ENCODE data around the gene WEE1.
A peak's percentile ranks its signal among the peaks of the same experiment; 100 is the strongest.

Gene WEE1

DNA sequence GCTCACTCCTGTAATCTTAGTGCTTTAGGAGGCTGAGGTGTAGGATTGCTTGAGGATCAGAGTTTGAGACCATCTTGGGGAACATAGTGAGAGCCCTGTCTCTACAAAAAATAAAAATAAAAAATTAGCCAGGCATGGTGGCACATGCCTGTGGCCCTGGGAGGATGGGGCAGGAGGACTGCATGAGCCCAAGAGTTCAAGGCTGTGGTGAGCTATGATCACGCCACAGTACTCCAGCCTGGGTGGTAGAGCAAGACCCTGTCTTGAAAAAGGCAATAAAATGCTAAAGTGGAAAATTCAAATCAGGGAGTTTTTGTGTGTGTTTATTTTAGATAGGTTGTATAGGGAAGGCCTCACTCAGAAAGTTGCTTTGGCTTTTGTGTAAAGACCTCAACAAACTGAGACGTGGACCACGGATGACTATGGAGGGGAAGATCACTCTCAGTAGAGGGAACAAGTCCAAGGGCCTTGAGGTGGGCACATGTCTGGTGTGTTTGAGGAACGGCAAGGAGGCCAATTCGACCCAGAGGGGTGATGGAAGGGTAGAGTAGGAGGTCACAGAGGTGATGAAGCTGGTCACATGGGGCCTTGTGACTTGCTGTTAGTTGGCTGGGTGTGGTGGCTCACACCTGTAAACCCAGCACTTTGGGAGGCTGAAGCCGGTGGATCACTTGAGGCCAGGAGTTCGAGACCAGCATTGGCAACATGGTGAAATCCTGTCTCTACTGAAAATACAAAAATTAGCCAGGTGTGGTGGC, 35.7 kb downstream of the WEE1 start:
- TF ChIP-seq FOXP2 (optimal IDR thresholded peaks at IDR 0.05; ENCODE audit: borderline replicate concordance, extremely low read depth, extremely low read length, insufficient read depth) (no peak), POLR2AphosphoS5 (IDR thresholded peaks at IDR 0.05; ENCODE audit: low read depth, low read length) (no peak), TAF1 (IDR thresholded peaks at IDR 0.05; ENCODE audit: borderline replicate concordance, insufficient read depth, low read length) (no peak), SIN3A (IDR thresholded peaks at IDR 0.05; ENCODE audit: borderline replicate concordance, insufficient read depth, low read length) (no peak), REST (IDR thresholded peaks at IDR 0.05; ENCODE audit: insufficient read depth in 1 of 2, low read depth in 2 of 2, low read length in 2 of 2) (no peak)

- TF ChIP-seq TAF1 (IDR thresholded peaks at IDR 0.05; ENCODE audit: borderline replicate concordance, insufficient read depth, low read length) (no peak), POLR2AphosphoS5 (IDR thresholded peaks at IDR 0.05; ENCODE audit: low read depth, low read length) (no peak), FOXP2 (optimal IDR thresholded peaks at IDR 0.05; ENCODE audit: borderline replicate concordance, extremely low read depth, extremely low read length, insufficient read depth) (no peak)
These were observed 36.4 kb downstream of the WEE1 start for GRCh38 chr11:9609841-9610240.

DNA sequence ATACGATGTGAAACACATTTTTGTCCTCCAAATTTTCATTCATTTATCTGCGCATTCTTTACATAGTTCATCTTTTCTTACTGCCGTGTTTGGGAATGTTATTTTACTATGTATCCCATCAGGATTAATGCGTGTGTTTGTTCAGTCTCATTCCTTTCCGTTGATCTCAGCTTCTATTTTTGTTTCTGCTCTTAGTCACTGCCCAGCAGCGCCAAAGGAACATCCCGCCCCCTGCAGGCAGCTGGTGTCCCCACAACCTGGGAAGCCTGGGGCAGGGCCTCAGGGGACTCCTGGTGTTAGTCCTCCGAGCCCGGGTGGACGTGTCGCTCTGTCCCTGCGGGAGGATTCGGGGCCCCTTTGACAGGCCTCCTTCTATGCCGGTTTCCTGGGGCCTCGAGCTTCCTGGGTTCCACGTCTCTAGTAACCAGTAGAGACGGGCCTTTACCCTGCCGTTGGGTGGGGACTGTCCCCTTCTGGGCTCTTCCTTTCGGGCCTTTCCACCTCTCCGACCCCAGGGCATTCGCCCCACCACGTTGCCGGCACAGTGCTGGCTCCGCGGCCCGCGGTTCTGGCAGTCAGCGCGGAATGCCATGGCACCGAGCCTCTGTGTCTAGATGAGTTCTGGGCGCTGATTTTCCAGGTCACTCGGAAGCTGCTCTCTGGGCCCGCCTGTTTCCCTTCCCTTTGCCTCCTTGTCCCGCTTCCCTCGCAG, 39.8 kb downstream of the WEE1 start:
- peak; percentile 75; the same call in 1 of the 2 replicates for TF ChIP-seq SIN3A (IDR thresholded peaks at IDR 0.05; ENCODE audit: borderline replicate concordance, insufficient read depth, low read length)
- TF ChIP-seq TAF1 (IDR thresholded peaks at IDR 0.05; ENCODE audit: borderline replicate concordance, insufficient read depth, low read length), result no peak
- TF ChIP-seq REST (IDR thresholded peaks at IDR 0.05; ENCODE audit: insufficient read depth in 1 of 2, low read depth in 2 of 2, low read length in 2 of 2), result no peak
- peak; percentile 66 for TF ChIP-seq FOXP2 (optimal IDR thresholded peaks at IDR 0.05; ENCODE audit: borderline replicate concordance, extremely low read depth, extremely low read length, insufficient read depth)
- TF ChIP-seq POLR2AphosphoS5 (IDR thresholded peaks at IDR 0.05; ENCODE audit: low read depth, low read length), result no peak

- no peak for TF ChIP-seq REST (IDR thresholded peaks at IDR 0.05; ENCODE audit: insufficient read depth in 1 of 2, low read depth in 2 of 2, low read length in 2 of 2)
- 0 out of 2 replicates have a peak, but pooled peaks have one; percentile 62 for TF ChIP-seq TAF1 (IDR thresholded peaks at IDR 0.05; ENCODE audit: borderline replicate concordance, insufficient read depth, low read length)
- peak; percentile 51; the same call in 1 of the 2 replicates for TF ChIP-seq POLR2AphosphoS5 (IDR thresholded peaks at IDR 0.05; ENCODE audit: low read depth, low read length)
- peak; percentile 99 for TF ChIP-seq FOXP2 (optimal IDR thresholded peaks at IDR 0.05; ENCODE audit: borderline replicate concordance, extremely low read depth, extremely low read length, insufficient read depth)
- no peak for TF ChIP-seq SIN3A (IDR thresholded peaks at IDR 0.05; ENCODE audit: borderline replicate concordance, insufficient read depth, low read length)
These were observed 40.6 kb downstream of the WEE1 start for GRCh38 chr11:9613830-9614762.

DNA sequence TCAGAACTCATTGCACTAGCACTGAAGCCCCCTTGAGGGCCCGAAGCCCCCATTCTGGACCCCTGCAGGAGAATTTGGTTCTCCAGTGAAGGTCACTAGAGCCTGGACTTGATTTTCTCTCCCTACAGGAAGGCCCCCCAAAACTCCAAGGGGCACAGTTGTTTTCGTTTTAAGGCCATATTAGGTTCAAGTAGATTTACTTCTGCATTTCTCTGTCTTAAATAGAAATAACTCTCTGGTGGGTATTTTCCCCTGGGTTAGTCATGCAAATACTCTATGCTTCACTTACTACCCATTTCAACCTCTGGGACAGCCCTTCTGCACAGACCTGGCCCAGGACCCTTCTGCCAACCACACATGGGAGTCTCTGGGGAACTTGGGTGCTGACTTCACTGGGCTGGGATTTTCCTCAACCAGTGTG, 41.6 kb downstream of the WEE1 start:
- TF ChIP-seq POLR2AphosphoS5 (IDR thresholded peaks at IDR 0.05; ENCODE audit: low read depth, low read length), result no peak
- TF ChIP-seq FOXP2 (optimal IDR thresholded peaks at IDR 0.05; ENCODE audit: borderline replicate concordance, extremely low read depth, extremely low read length, insufficient read depth), result no peak
- no peak for TF ChIP-seq TAF1 (IDR thresholded peaks at IDR 0.05; ENCODE audit: borderline replicate concordance, insufficient read depth, low read length)
- no peak for TF ChIP-seq SIN3A (IDR thresholded peaks at IDR 0.05; ENCODE audit: borderline replicate concordance, insufficient read depth, low read length)
- no peak for TF ChIP-seq REST (IDR thresholded peaks at IDR 0.05; ENCODE audit: insufficient read depth in 1 of 2, low read depth in 2 of 2, low read length in 2 of 2)
